Stimulated activated CD4-positive, alpha-beta T cell treated with anti-CD3 and anti-CD28 coated beads, Interleukin-15, amount 100 ng/mL, for 1 hour (primary cell): ENCODE measurements around the gene PPARG.

Experiments
- DNase-seq, 2 donors: peaks; one replicate each; pipeline ENCODE4 v3.0.0-alpha.2; 2020; ENCODE audit warnings: low read depth in 1 of 2, low spot score in 1 of 2

The PPARG gene

DNA sequence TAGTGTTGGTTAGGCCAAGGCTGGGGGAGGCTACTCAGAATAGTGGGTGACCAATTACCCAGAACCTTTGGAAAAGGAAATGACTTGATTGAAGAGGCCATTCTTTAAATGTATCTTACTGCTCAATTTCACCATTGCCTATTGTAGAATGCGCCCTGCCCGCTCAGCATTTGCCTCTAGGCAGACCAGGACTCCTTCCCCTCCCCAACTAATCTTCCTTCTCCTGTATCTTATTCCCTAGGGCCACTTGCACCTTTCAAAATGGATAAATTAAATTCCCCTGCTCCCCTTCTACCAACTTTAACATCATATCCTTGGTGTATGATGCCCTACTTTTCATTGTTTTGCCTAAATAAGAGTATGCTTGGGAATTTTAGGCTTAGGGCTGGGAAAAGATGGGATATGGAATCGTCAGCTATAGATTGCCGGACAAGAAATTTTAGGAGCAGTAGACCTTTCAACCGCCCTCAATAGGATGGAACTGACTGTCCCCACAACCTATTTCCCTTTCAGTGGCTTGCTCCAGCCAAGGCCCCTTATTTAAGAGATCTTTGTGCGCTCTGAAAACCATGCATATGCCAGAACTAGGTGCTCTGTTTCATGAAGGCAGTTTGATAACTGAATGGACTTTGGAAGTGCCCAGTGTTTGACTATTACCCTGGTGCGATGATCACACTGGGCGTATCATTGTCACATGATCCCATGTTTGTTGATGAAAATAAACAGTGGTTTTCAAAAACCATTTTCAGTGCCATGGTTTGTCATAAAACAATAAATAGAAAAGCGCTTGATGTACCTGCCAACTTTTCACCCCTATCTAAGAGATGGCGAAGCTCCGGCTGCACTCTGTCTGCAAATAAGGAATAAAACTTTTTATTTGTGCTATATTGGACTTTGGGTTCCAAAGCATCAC, 121.1 kb downstream of the PPARG start:
- DNase-seq = no peak

DNA sequence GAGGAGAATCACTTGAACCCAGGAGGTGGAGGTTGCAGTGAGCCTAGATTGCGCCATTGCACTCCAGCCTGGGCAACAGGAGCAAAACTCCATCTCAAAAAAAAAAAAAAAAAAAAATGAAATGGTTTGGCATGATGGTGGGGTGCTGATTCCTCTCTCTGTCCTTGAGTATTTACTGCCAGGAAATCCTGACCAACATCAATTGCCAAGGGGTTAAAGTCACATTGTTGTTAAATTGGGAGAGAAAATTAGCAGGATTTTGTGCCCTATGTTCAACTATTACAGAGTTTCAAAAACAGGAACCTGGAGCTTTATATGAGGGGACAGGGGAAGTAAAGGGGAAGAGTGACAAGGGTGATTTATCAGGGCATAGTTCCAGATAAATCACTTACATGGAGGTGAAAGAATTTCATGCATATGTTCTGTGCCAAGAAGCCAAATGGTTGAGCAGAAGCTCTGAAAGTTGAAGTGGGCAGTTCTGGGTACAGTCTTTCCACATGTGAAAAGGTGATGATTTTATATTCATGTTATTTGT, 124.9 kb downstream of the PPARG start:
- DNase-seq = no peak

DNA sequence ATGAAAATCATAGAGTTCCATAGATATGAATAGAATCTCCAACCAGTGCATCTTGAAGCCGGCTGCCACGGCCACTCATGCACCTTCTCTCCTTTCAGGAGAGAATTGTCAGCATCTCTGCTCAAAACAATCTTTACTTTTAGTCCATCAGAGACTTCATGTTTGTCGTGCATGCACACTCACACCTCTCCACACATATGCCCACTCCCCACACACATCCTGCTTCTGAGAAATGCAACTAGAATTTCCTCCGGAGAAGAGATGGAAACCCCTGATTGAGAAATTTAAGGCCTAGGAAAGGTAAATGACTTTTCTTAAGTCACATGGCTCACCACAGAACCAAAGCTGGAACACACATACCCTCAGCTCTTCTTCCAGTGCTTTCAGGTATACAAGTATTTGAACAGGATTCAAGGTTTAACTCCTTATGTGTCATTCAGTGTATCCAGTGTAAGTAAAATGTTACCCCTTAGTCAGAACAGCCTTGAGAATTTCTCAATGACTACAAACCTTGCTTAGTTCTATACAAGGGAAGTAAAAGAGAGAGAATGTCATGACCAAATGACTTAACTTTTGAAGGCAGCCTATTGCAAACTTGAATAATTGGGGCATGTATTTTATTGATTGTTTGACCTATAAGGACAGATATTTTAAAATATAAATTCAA, 126.3 kb downstream of the PPARG start:
- no peak for DNase-seq

DNA sequence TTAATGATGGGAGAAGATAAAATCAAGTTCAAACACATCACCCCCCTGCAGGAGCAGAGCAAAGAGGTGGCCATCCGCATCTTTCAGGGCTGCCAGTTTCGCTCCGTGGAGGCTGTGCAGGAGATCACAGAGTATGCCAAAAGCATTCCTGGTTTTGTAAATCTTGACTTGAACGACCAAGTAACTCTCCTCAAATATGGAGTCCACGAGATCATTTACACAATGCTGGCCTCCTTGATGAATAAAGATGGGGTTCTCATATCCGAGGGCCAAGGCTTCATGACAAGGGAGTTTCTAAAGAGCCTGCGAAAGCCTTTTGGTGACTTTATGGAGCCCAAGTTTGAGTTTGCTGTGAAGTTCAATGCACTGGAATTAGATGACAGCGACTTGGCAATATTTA, 127.9 kb downstream of the PPARG start:
- DNase-seq = no peak

DNA sequence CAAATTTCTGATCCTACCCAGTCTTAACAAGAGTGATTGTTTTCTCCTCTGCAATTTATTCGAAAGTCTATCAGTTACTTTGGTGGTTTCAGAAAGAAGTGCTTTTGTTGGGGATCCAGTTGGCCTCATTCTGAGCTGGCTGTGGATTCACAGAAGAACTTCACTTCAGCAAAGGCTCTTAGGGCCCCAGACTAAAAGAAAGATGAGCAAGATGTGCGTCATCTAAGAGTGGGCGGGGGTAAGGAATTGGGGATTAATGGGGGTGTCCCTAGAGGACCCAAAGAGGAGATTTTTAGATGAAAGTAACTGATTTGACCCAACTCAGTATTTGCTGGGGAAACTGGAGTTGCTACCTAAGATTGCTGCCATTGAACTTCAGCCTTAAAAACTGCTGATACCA, 131.5 kb downstream of the PPARG start:
- DNase-seq = no peak

DNA sequence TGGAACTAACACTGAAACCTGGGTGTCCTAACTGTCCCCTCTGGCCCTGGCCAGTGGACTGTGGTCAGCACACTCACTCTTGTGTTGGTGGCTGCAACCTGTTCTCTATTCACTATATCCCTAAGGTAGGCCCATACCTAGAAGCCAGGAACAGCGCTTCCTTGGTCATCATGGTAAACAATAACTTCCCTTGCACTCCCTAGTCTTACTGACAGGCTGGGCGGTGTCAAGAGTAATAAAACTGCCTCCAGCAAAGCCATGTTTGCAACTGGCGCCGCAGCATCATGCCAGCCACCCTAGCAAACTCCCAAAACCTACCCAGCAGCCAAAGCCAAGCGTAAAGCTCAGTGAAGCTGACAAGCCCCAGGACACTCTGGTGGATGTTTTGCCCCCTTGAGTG, 132.3 kb downstream of the PPARG start:
- no peak for DNase-seq

DNA sequence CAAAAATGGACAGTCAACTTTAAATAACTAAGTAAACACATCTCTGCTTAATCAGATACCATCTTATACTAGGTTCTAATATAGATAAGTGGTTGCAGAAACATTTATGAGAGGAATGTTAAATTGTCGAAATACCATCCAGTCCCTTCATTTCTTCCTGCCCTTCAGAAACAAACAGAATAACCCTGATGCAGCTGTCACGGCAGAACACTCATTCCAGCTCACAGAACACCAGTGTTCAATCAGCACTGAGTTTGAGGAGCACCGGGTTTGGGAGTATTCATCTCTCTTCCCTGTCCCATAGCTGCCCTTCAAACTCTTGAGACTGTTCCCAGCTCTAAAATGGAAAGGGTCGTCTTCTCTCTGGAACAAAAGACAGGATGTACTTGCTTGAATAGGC, 134.3 kb downstream of the PPARG start:
- no peak for DNase-seq

DNA sequence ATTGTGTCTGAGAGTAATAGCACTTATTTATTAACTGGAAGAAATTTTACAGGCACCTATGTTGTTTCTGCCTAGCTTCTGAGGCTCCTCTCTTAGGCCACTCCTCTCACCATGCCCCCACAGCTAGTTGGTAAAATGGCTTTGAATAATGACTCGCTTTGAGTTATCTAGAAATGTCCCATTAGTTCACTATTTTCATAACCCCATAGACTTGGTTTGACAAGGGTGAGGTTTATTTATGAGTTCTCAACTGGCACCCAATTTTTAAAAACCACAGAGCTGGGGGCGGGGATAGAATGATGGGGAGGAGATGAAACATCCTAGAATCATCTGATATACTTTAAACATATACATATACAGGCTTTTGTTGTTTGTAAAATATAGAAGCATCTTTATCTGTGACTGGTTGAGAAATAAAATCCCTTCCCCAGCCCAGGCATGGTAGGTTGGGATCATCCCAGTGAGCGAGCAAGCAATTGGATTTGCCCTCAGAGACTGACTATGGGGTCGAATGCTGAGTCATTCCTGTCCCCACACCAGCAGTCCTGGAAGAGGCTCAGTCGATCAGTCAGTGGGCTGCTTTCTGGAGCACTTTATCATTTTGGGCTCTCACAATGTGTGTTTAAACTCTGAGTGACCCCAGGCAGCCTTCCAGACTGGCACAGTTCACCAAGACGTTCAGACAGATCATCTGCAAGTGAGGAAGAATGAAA, 135.2 kb downstream of the PPARG start:
- DNase-seq = no peak

DNA sequence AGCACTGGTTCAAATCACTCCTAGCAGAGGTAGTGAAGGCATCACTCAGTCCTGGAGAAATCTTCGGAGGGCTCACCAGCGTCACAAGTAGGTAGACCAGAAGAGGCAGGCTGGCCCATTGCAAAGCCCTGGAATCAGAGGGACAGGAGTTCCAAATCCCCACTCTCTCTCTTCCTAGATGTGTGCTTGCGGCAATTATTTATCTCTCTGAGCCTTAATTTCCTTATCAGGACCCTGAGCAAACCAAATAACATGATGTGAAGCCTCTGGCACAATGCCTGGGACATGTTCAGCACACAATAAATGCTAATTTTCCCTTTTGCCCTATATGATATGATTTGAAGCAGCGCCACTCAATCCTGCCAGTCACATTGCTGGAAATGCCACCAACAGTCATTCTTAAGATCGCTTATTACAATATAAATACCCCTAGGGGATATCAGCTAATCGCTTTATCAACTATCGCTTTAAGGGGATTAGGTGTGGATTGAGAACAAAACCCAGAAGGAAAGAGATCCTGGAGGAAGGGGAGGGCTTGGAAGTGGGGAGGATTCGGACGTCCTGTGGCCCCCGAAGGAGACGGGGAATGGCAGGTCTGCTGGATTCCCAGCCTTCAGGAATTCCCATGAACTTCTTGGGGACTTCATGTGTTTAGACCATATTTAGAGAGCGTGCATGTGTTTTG, 135.9 kb downstream of the PPARG start:
- no peak for DNase-seq

DNA sequence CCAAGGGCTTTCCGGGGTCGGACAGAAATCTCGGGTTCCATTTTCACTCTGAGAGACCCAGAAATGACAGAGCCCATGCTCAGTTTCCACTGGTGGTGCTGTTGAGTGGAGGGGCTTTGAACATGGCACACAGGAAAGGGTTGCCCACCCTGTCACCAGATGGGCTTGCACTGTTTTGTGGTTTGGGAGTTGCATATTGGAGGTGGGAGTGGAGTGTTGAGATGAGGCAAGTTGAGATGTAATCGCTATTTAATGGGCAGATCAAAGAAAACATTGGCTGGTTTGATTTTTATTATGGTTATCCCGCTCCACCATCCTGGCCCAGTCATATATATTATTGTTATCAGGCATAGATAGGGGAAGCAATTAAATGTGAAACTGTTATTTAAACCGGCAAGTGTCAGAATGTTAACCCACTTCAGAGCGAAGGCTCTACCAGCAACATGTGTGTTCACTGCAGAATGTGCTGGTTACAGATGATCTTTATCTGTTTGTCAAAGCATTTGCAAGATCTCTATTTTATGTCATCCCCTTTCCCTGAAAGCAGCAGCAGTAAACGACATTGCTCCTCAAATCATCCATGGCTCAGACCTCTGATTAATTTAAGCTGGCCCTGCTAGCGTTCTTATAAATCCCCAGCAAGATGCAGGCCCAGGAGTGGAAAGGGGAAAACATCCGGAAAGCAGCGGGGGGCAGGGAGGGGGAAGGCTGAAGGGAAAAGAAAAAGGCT, 137.1 kb downstream of the PPARG start:
- no peak for DNase-seq

DNA sequence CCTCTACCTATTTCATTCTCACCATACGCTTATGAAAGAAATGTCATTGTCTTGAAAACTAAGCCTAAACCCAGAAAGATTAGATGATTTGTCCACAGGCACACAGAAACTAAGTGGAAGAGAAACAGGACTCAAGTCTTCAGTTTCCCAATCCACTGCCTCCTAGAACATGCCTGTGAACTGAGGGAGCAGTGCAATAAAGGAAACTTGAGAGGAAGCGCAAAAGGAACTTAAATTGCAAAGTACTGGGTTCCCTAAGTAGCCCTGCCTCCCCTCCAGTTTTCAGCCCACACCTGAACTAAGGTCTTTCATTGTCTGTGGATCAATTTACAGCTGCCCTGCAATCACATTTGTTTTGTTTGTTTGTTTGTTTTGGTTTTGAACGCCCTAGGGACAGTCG, 138.7 kb downstream of the PPARG start:
- DNase-seq = no peak

DNA sequence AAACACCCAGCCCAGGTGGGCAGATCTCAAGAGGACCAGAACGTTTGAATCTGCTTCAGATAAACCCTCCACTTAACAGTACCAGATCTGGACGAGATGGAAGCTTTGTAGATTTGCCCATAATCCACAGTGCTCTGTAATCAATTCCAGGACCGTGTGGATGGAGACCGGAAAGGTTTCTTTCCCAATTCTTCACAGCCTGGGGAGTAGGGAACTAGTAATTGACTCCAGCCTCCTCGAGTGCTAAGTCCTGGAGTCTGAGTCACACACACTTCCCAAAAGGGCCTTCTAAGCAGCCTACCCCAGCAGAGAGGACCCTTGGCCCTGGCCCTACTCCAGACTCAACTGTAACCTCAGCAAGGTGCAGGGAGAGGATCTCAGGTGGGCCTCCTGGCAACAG, 139.3 kb downstream of the PPARG start:
- no peak for DNase-seq

DNA sequence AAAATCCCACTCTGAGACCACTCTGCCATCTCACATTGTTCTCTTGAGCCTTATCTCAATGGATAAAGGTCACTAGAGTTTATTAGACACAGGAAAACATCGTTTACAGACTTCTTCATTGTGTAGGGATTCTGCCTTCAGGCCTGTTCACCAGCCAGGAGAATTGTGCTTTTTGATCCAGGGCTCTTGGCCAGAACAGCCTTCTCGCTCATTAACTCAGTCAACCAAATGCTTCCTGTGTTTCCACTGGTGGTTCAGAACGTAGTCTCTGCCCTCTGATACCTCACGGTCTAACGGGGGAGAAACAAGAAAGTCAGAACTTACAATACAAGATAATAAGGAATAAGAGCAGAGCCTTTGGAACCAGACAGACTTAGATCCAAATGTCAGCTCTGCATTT, 141.2 kb downstream of the PPARG start:
- DNase-seq = no peak

DNA sequence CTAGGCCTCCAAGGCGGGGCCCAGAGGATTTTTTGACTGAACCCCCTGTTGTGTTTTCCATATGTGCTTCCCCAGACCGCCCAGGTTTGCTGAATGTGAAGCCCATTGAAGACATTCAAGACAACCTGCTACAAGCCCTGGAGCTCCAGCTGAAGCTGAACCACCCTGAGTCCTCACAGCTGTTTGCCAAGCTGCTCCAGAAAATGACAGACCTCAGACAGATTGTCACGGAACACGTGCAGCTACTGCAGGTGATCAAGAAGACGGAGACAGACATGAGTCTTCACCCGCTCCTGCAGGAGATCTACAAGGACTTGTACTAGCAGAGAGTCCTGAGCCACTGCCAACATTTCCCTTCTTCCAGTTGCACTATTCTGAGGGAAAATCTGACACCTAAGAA, 145.0 kb downstream of the PPARG start:
- no peak for DNase-seq

DNA sequence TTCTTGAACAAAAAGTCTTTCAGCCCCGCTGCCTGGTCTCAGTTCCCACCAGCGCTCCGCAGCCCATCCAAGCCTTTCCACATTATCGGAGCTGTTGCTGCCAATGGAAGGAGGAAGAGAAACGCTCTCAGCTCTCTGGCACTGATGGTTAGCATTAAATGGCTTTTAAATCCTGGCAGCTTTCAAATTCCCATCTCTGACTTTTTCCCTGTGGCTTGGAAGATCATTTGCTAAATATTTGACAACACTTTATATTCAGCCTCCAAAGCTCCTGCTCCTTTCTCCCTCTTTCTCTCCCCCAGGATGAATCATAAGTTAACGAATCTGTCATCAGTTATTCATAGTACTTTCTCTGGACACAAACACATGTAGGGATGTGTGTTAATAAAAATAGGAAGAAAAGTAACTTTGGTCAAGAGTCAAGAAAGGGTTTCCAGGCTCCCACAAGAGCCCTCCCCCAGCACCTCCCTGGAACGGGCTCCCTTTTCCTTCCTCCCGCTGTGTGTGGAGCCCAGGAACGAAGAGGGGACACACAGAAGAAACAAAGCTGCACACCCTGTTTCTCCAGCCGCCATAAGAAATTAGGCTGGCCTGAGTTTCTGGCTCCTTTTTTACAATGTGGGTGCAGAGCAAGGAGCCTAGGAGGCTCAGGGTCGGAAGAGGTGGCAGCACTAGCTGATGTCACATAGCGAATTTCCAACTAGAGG, 147.8 kb downstream of the PPARG start:
- no peak for DNase-seq

DNA sequence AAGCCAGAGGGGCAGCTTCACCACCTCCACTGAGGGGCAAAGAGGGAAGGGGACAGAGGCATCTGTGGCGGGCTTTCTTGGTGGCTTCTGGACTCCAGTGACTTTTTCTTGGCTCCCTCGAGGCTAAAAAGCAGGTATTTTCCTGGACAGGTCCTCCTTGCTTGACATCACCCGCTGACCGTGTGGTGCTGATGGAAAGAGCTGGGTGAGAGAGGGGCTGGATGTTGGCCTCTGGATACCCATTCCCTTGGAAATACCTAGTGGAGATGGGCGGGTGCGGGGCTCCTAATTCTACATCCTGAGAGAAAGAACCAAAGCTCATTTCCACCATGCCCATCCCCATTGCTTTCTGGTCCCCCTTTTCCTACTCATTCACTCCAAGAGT, 148.3 kb downstream of the PPARG start:
- DNase-seq = no peak

DNA sequence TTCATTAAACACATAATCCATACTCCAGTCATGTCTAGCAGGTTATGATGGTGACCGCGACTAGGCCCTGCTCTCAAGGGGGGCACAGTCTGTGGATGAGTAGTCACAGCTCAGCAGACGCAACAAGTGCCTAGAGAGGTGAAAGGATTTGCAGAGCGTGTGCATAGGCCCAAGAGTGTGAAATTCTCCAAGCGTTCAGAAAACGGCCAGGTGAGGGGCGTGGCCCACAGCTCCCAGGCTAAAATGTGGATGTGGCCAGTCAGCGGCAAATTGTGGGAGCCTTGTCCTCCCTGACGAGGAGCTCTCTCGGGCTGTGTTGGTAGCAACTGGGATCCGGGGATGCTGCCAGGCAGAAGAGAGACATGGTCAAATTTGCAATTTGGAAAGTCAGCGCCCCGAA, 149.0 kb downstream of the PPARG start:
- no peak for DNase-seq

DNA sequence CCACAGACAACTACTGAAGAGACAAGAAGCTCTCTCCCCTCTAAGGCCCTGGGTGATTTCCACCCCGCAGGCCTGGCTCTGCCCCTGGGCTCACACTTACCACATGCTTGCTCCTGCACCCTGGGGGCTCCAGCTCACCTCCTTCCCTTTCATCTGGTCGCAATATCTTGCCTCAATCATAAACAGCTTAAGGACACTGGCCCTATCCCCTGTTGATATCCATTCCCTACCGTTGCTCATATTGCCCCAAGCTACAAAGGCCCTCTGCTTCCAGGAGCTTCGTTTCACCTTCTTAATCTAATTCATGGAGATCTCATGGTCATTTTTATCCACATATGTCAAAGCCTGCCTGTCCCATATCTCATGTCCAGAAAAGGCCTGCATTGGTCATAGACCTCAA, 149.4 kb downstream of the PPARG start:
- DNase-seq = no peak

DNA sequence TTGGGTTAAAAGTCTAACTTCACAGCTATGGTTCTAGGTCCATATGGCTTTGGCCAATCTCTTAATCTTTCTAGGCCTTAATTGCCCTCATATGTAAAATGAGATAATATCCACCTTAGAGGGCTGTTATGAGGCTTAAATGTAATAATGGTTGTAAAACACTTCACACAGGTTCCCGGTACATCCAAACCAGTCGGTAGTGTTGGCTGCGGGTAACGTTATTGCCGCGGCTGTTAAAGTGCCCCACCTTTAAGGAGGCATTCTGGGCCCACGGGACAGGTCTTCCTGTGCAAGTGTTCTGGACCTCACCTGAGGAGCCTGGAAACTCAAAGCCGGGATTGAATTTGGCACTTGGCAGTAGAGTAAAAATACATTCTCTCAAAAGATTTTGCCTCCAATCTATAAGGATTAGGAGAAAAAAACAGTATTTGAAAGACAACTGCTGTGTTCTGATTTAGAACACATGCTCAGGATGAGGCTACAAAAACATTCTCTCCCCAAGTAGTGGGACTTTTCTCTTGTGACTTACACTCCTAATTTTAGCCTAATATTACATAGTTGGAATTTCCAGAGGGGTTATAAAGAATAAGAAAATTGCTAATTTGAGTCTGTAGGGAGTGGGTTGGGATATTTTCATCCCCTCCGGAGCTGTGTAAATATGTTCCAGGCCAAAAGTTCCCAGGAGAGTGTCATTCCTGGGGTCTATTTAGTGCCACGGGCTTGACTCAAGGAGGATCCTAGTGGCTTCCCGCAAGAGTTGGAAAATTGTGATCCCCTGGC, 150.5 kb downstream of the PPARG start:
- no peak for DNase-seq
